A673 (cell line): Measurements from ENCODE around the gene CD19.

Experiments used
- EZH2 ChIP-seq: fragments of 200-600 bp; sonication (generic); IDR thresholded peaks from 2 replicates; pipeline ENCODE4 v1.6.1; 2017; ENCODE audit warnings: borderline replicate concordance, low read depth, mild to moderate bottlenecking, mixed read lengths, antibody characterized with exemption, low read length; ENCODE audit not compliant: poor library complexity, severe bottlenecking
- TF ChIP-seq, protein P1 (sequence below): fragments of 300-800, 200-600 bp; sonication (generic); conservative IDR thresholded peaks from 2 replicates; pipeline ENCODE4 v1.5.1; 2017; ENCODE audit warnings: low read depth, mild to moderate bottlenecking, antibody characterized with exemption, low read length, moderate library complexity, mixed read lengths

DNA sequence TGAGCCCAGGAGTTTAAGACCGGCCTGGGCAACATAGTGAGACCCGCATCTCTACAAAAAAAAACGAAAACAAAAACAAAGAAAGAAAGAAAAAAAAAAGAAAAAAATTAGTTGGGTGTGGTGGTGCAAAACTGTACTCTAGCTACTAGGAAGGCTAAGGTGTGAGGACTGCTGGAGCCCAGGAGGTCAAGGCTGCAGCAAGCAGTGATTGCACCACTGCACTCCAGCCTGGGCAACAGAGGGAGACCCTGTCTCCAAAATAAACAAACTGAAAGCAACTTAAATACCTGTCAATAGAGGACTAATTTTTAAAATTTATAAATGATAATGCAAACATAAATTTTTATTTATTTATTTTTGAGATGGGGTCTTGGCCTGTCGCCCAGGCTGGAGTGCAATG lies 36.2 kb upstream of the CD19 start:
- TF ChIP-seq, protein P1, sequence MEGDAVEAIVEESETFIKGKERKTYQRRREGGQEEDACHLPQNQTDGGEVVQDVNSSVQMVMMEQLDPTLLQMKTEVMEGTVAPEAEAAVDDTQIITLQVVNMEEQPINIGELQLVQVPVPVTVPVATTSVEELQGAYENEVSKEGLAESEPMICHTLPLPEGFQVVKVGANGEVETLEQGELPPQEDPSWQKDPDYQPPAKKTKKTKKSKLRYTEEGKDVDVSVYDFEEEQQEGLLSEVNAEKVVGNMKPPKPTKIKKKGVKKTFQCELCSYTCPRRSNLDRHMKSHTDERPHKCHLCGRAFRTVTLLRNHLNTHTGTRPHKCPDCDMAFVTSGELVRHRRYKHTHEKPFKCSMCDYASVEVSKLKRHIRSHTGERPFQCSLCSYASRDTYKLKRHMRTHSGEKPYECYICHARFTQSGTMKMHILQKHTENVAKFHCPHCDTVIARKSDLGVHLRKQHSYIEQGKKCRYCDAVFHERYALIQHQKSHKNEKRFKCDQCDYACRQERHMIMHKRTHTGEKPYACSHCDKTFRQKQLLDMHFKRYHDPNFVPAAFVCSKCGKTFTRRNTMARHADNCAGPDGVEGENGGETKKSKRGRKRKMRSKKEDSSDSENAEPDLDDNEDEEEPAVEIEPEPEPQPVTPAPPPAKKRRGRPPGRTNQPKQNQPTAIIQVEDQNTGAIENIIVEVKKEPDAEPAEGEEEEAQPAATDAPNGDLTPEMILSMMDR: no peak
- no peak for TF ChIP-seq EZH2
